SIG-M5 treated with dmso at 0.1 percent for 504 hours (cell line): ENCODE measurements around the gene MACROD1.
"Not testable (repeated sequence)": the region's sequence is repeated elsewhere in the genome, so short reads cannot be mapped to it uniquely, and the experiment has no call there.

ENCODE experiments used
- DNase-seq: peaks from one replicate; lab custom pipeline; 2025; ENCODE audit not compliant: unreplicated experiment; lab: John Stamatoyannopoulos, UW

Gene MACROD1

DNA sequence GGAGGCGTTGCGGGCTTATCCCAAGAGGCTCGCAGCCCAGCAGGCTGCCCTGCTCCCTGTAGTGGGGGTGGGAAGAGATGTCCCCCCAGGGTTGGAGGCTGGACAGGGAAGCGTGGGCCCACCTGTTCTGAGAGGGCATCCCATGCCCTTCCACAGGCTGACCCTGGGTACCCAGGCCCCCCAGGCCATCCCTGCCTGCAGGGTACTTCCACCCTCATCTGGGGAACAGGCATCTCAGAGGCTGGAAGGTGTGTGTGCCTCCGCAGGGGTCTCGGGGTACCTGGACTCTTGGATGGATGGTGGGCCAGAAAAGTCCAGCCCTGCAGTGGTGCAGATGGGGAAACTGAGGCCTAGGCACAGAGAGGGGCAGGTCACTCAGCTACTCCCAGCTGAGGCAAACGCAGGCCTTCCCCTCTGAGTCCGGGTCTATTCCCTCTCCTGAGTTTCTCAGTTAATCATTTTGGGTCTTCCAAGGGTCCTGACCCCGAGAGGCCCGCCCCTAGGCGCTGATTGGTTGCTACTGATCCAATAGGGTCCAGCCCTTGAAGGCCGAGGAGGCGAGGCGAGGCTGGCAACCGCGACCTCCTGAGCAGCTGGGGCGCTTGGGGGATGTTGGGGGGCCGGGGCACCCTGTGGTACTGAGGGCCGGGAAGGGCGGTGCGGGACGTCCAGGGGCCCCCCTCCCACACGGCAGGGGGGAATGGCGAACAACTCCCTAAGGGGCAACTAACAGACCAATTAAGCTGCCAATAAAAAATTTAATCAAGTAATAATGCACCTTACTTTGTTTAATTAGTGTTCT, 106.4 kb downstream of the MACROD1 start:
- no peak for DNase-seq

- DNase-seq = no peak
These were observed 107.4 kb downstream of the MACROD1 start for GRCh38 chr11:64058494-64058893.

DNA sequence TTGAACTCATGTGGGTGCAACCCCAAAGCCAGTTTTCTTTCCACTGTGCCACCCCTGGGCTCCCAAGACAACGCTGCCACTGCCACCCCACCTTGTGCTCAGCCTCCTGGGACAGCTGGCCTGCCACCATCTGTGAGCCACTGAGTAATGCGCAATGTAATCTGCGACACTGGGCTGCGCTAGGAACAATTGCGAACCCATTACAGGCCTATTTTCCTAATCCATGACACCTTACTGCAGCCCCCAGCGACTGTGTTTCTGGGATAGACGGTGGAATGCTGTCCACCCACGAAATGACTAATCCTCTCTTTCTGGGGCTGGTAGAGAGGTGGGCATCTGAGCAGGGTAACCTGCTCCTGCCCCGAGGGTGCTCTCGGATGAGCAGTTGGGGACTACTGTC, 108.0 kb downstream of the MACROD1 start:
- no peak for DNase-seq

- no peak for DNase-seq
These were observed 109.1 kb downstream of the MACROD1 start for GRCh38 chr11:64056861-64057260.

- no peak for DNase-seq
These were observed 109.6 kb downstream of the MACROD1 start for GRCh38 chr11:64056213-64056785.

- DNase-seq = no peak
These were observed 110.8 kb downstream of the MACROD1 start for GRCh38 chr11:64055077-64055476.

- DNase-seq = no peak
These were observed 112.2 kb downstream of the MACROD1 start for GRCh38 chr11:64053699-64054098.

DNA sequence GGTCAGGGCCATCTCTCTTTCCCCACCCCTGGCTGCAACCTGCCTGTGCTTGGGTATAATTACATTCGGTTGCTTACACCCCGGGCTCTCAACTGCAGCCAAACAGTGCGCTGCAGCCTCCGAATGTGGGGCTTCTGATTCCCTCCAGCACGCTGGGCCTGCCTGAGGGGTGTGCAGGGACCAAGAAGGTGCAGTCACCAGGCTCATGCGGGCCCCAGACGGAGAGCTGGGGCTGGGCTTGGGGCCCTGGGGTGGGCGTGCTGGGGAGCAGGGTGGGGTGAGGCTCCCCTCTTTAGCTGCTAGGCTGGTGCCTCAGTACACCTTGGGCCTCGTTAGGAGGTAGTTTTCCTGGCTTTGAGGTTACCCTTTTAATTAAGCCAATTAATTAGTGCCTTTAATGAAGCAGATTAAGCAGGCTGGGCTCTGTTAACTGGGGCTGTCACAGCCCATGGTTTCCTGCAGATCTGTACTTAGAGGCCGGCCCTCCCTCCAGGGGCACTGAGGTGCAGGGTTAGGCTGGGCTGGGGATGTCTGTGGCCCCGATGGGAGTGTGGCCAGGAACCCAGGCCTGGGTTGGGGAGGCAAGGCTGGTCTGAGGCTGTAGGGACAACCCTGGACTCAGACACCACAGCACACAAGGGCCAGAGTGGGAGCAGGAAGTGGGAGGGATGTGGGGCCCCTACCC, 112.8 kb downstream of the MACROD1 start:
- no peak for DNase-seq

DNA sequence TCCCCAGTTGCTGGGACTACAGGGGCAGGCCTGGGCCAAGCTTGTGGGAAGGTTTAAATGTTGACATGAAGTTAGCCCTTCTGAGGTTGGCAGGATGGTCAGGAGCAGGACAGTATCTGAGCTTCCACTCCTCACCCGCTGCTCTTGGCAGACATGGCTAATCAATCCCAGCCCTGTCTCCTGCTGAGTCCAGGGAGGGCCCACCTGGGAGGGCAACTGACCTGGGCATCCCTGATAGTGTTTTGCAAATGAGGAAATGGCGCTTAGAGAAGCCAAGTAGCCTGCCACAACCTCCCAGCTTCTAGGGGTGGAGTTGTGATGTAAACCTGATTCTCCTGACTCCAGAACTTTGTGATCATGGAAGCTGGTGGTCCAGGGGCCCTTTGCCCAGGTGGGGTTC, 113.5 kb downstream of the MACROD1 start:
- DNase-seq = no peak

GRCh38 chr11:64051297-64051696, 114.6 kb downstream of the MACROD1 start:
- no peak for DNase-seq

DNA sequence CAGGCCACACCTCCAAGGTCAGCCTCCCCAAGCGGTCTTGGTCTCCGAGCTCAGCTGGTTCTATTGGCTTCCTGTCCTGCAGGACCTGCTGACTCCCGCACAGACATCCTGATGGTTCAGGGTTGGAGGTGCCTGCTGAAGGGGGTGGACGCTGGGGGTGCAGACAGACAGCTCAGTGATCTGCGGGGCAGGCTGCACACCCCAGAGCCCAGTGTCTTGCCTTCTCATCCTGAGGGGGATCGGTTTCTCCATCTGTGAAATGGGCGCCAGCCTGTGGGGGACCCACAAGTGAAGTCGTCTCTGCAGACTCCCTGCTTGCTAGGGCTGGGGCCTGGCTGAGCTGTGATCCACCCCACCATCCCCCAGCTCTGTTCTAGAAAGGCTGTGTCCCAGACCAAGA, 116.4 kb downstream of the MACROD1 start:
- DNase-seq = no peak

- DNase-seq = no peak
These were observed 117.7 kb downstream of the MACROD1 start for GRCh38 chr11:64048042-64048854.

GRCh38 chr11:64047373-64047772, 118.5 kb downstream of the MACROD1 start:
- DNase-seq = not testable (repeated sequence)

- no peak for DNase-seq
These were observed 120.2 kb downstream of the MACROD1 start for GRCh38 chr11:64045700-64046099.

DNA sequence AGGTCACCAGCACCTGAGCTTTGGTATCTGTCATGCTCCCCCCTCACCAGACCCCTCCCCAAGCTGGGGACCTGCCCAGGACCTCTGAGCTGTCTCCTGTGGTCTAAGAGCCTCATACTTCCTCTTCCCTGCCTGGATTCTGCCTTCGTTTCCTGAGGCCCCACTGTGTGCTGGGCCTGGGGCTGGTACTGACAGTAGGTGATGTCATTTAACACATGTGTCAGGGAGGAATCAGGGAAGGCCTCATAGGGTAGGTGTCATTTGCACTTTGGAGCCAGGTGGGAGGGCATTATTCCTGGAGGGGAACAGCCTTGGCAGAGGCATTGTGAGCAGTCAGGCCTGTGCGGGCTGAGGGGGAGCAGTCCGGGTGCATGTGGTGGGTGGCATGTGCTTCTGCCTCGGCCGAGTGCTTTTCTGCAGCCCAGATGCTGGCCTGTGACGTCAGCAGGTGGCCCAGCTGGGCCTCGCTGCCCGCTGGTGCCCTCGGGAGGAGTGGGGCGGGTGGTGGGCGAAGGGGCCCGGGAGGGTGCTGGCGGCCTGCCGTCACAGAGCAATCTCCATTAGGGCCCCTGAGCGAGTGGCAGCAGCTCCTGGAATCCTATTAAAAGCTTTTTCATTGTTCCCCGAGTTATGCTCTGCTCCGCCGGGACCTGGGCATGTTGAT, 121.1 kb downstream of the MACROD1 start:
- no peak for DNase-seq

DNA sequence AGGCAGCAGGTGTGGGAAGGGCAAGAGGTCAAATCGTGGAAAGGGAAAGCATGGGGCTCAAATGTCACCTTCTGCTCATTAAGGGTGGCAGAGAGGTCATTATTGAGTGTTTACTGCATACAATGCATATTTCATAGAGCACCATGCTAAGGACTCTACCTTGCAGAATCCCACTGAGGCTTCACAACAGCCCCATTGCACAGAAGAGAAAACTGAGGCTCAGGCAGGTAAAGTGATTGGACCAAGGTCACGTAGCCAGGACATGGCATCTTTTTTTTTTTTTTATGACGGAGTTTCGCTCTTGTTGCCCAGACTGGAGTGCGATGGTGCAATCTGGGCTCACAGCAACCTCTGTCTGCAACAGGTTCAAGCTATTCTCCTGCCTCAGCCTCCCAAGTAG, 122.4 kb downstream of the MACROD1 start:
- no peak for DNase-seq

DNA sequence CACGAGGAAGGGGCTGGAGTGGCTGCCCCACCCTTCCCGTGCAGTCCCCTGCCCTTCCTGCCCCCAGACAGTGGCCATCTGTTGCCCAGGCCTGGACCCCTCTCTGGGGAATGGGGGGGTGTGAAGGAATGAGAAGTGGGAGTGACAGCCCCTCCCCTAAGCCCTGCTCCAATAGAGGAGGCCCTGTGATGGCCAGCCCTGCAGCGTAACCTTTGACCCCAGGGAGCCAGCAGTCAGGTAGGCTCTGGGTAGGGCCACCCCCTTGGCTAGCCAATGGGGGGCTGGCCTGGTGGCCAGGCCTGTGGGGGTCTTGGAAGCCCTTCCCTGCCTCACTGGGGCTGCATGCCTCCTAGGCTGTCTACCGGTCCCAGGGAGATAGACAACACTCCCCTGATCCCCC, 123.6 kb downstream of the MACROD1 start:
- DNase-seq = no peak

DNA sequence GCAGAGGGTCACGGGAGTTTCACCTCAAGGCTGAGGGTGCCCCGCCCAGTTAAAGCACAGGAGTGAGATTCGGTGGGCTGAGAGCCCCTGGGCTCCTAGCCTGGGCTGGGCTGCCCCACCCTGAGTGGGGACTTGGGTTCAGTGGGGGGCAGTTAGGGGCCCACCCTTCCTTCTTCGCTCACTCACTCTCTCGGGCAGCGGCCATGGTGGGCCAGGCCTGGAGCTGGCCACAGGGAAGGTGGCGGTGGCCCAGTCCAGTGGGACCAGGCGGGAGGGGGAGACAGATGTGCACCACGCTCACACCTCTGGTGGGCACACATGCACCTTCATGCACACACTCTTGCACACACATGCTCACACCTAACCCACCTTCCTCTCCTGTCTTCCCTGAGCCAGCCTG, 124.1 kb downstream of the MACROD1 start:
- no peak for DNase-seq

DNA sequence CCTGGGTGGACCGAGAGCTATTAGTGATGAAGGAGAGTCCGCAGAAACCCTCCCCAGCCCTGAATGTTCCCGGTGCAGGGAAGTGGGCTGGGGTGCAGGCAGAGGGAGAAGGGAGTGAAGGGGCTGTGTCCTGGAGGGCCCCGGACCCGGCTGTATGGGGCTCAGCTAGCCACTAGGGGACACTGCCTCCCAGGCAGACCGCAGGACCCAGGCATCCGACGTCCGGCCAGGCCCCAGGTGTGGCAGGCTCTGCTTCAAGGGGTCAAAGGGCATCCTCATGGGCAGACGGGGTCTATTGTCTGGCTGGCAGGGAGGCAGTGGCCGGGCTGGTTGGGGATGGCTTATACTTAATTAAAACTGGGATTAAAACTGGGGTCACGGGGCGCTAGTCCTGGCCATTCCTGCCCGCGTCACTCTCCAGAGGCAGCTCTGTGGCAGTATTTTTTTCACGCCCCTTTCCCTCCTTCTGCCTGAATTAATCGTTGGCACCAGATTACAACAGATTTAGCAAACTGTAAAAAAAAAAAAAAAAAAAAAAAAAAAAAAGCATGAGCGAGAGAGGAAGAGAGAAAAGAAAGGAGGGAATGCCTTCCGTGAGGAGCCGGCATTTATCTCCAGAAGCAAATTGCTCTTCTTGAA, 125.1 kb downstream of the MACROD1 start:
- DNase-seq = no peak

GRCh38 chr11:64039012-64039665, 126.8 kb downstream of the MACROD1 start:
- no peak for DNase-seq
